CD4-positive, alpha-beta T cell (primary cell): ENCODE results near the gene PPP1R12B. TPM values are rescaled to one million over a fixed set of nuclear protein-coding genes. Genes with fewer than 3 reads are reported as not detected.
"Not testable (repeated sequence)": the region's sequence is repeated elsewhere in the genome, so short reads cannot be mapped to it uniquely, and the experiment has no call there.

Experiments
- ATAC-seq: fragments of 200-7000 bp; cut with Tn5 transposase; one replicate; pipeline ENCODE4 v1.10.0; 2022; ENCODE audit warnings: mild to moderate bottlenecking; ENCODE audit not compliant: poor library complexity
- CTCF ChIA-PET: fragments of 350-600 bp; sonication (Branson Sonifier 250); formaldehyde crosslinking; loops from one replicate; lab custom pipeline; 2021; ENCODE audit warnings: antibody characterized with exemption, inconsistent platforms; lab: Charles Lee
- POLR2A ChIA-PET: fragments of 350-600 bp; sonication (Branson Sonifier 250); formaldehyde crosslinking; loops from one replicate; lab custom pipeline; 2021; ENCODE audit warnings: antibody characterized with exemption, inconsistent platforms; lab: Charles Lee
- DNase-seq, 14 experiments: peaks; one replicate each; pipeline ENCODE4 v3.0.0-alpha.2; 2013 to 2020; ENCODE audit warnings: mixed read lengths in 2 of 14
- H3K27ac ChIP-seq, 2 donors: one replicate each; pipeline versions ENCODE4 v1.5.1 to v1.7.0; 2013; ENCODE audit warnings: low read length in 2 of 2, low read depth in 1 of 2, mild to moderate bottlenecking in 1 of 2
- H3K27me3 ChIP-seq, 2 experiments: 1 replicate in 1 of 2; 2 replicates in 1 of 2; pipeline versions ENCODE4 v1.6.1 to v1.7.0; 2013; ENCODE audit warnings: low read length in 2 of 2, control low read depth in 1 of 2, mild to moderate bottlenecking in 1 of 2, moderate library complexity in 1 of 2; ENCODE audit not compliant: insufficient read depth in 2 of 2, control insufficient read depth in 1 of 2
- H3K36me3 ChIP-seq: one replicate; pipeline ENCODE4 v1.6.1; 2013; ENCODE audit warnings: low read length, control low read depth; ENCODE audit not compliant: insufficient read depth
- H3K4me1 ChIP-seq: one replicate; pipeline ENCODE4 v1.6.1; 2013; ENCODE audit warnings: low read length, control low read depth; ENCODE audit not compliant: insufficient read depth
- H3K4me3 ChIP-seq: one replicate; pipeline ENCODE4 v1.5.1; 2013; ENCODE audit warnings: mild to moderate bottlenecking, low read length, moderate library complexity
- H3K9me3 ChIP-seq, 2 experiments: 1 replicate in 1 of 2; 2 replicates in 1 of 2; pipeline versions ENCODE4 v1.6.1 to v1.7.0; 2013; ENCODE audit warnings: low read length in 2 of 2, mild to moderate bottlenecking in 2 of 2, control low read depth in 1 of 2, moderate library complexity in 1 of 2; ENCODE audit not compliant: control insufficient read depth in 1 of 2, insufficient read depth in 1 of 2
- H3K27ac Mint-ChIP-seq: one replicate; pipeline ENCODE4 v1.8.0; 2020; ENCODE audit warnings: mixed read lengths
- H3K27me3 Mint-ChIP-seq: one replicate; pipeline ENCODE4 v1.8.0; 2021; ENCODE audit warnings: mixed read lengths
- H3K36me3 Mint-ChIP-seq: one replicate; pipeline ENCODE4 v1.8.0; 2021; ENCODE audit warnings: low read depth, mixed read lengths
- H3K4me1 Mint-ChIP-seq: one replicate; pipeline ENCODE4 v1.8.0; 2021; ENCODE audit warnings: low read depth, mixed read lengths
- H3K4me3 Mint-ChIP-seq: one replicate; pipeline ENCODE4 v1.8.0; 2020; ENCODE audit warnings: mild to moderate bottlenecking, mixed read lengths
- H3K9me3 Mint-ChIP-seq: one replicate; pipeline ENCODE4 v1.8.0; 2020; ENCODE audit warnings: mixed read lengths
- CTCF ChIP-seq: fragments of 200-600 bp; IDR thresholded peaks from one replicate; pipeline ENCODE4 v1.8.0; 2022; ENCODE audit warnings: antibody characterized with exemption, mild to moderate bottlenecking
- intact Hi-C, 2 experiments: fragments of 100-400 bp; cut with DNase I in 1 of 2; cut with micrococcal nuclease in 1 of 2; formaldehyde crosslinking; loops; one replicate each; pipeline versions ENCODE4 v1.15.1 to v1.9.0; 2023 to 2025; cut with DNase I, micrococcal nuclease
- total RNA-seq, 174 experiments: library from RNA in 2 of 174; stranded (reverse) in 2 of 174; gene quantifications; one replicate each; pipeline ENCODE4 v1.2.3 and lab custom pipeline; 2021 to 2026

The PPP1R12B gene
- total RNA-seq, 2 experiments from 2014 or later: 15.0 to 15.3 TPM

GRCh38 chr1:202516434-202516877, 168.0 kb downstream of the PPP1R12B start:
- POLR2A ChIA-PET: no interaction called here
- no peak for TF ChIP-seq CTCF
- no peak overlapping the region for H3K4me3 Mint-ChIP-seq

GRCh38 chr1:202517146-202517545, 168.6 kb downstream of the PPP1R12B start:
- H3K9me3 ChIP-seq, H3K4me1 ChIP-seq, CTCF ChIA-PET, ATAC-seq, H3K27ac ChIP-seq, H3K27me3 Mint-ChIP-seq, H3K4me1 Mint-ChIP-seq, DNase-seq, H3K27me3 ChIP-seq, H3K4me3 Mint-ChIP-seq, H3K9me3 Mint-ChIP-seq, H3K27ac Mint-ChIP-seq, intact Hi-C loops, POLR2A ChIA-PET, H3K36me3 ChIP-seq, H3K4me3 ChIP-seq: not testable (repeated sequence)
- H3K36me3 Mint-ChIP-seq: peaks cover 34% of the 10 kb centered on the region

More at GRCh38 chr1:202516434-202516877, 168.0 kb downstream of the PPP1R12B start:
- Mint-ChIP-seq H3K36me3 (peaks cover 41% of the 10 kb centered on the region), H3K27ac (no peak overlapping the region), H3K4me1 (no peaks in the 10 kb centered on the region), H3K27me3 (no peaks in the 10 kb centered on the region), H3K9me3 (no peaks in the 10 kb centered on the region)
- DNase-seq (no peak), ATAC-seq (no peak)
- Histone ChIP-seq H3K4me1 (no peaks in the 10 kb centered on the region), H3K4me3 (no peak overlapping the region), H3K9me3 (no peaks in the 10 kb centered on the region), H3K36me3 (no peaks in the 10 kb centered on the region), H3K27me3 (no peaks in the 10 kb centered on the region), H3K27ac (no peak overlapping the region)
- intact Hi-C loops: no loop called here
- CTCF ChIA-PET: no interaction called here

GRCh38 chr1:202518180-202518579, 169.7 kb downstream of the PPP1R12B start:
- not testable (repeated sequence) for H3K4me3 Mint-ChIP-seq

GRCh38 chr1:202518905-202519304, 170.4 kb downstream of the PPP1R12B start:
- H3K4me1 Mint-ChIP-seq, H3K27me3 ChIP-seq, H3K27me3 Mint-ChIP-seq, POLR2A ChIA-PET, CTCF ChIA-PET, DNase-seq, H3K4me3 ChIP-seq, H3K4me3 Mint-ChIP-seq, intact Hi-C loops, ATAC-seq, H3K9me3 ChIP-seq, H3K4me1 ChIP-seq, H3K27ac ChIP-seq, H3K36me3 ChIP-seq, H3K27ac Mint-ChIP-seq, H3K9me3 Mint-ChIP-seq: not testable (repeated sequence)
- peaks cover 37% of the 10 kb centered on the region for H3K36me3 Mint-ChIP-seq

More at GRCh38 chr1:202518180-202518579, 169.7 kb downstream of the PPP1R12B start:
- H3K27me3 Mint-ChIP-seq, H3K4me3 ChIP-seq, POLR2A ChIA-PET, CTCF ChIA-PET, H3K36me3 ChIP-seq, H3K9me3 Mint-ChIP-seq, DNase-seq, H3K27me3 ChIP-seq, H3K4me1 ChIP-seq, H3K27ac Mint-ChIP-seq, H3K4me1 Mint-ChIP-seq, H3K9me3 ChIP-seq, ATAC-seq, H3K27ac ChIP-seq, intact Hi-C loops: not testable (repeated sequence)
- H3K36me3 Mint-ChIP-seq: peaks cover 39% of the 10 kb centered on the region

- not testable (repeated sequence) for H3K4me3 Mint-ChIP-seq, H3K4me1 Mint-ChIP-seq
These were observed 171.8 kb downstream of the PPP1R12B start for GRCh38 chr1:202520129-202520856.

GRCh38 chr1:202520857-202521216, 172.3 kb downstream of the PPP1R12B start:
- peaks cover 25% of the 10 kb centered on the region for H3K36me3 Mint-ChIP-seq
- intact Hi-C loops, H3K27ac Mint-ChIP-seq: not testable (repeated sequence)

More at GRCh38 chr1:202520129-202520856, 171.8 kb downstream of the PPP1R12B start:
- H3K36me3 ChIP-seq, H3K27me3 ChIP-seq, POLR2A ChIA-PET, CTCF ChIA-PET, ATAC-seq, H3K9me3 Mint-ChIP-seq, H3K4me3 ChIP-seq, intact Hi-C loops, H3K4me1 ChIP-seq, H3K27ac ChIP-seq, H3K27me3 Mint-ChIP-seq, H3K27ac Mint-ChIP-seq, H3K9me3 ChIP-seq, DNase-seq: not testable (repeated sequence)
- H3K36me3 Mint-ChIP-seq: peaks cover 26% of the 10 kb centered on the region

More at GRCh38 chr1:202520857-202521216, 172.3 kb downstream of the PPP1R12B start:
- H3K4me1 ChIP-seq, H3K27me3 ChIP-seq, H3K27me3 Mint-ChIP-seq, H3K36me3 ChIP-seq, H3K9me3 Mint-ChIP-seq, H3K9me3 ChIP-seq, H3K4me3 Mint-ChIP-seq, DNase-seq, CTCF ChIA-PET, H3K4me1 Mint-ChIP-seq, H3K4me3 ChIP-seq, ATAC-seq, H3K27ac ChIP-seq, POLR2A ChIA-PET: not testable (repeated sequence)
